ENCODE measurements around the gene HIPK3.

DNA sequence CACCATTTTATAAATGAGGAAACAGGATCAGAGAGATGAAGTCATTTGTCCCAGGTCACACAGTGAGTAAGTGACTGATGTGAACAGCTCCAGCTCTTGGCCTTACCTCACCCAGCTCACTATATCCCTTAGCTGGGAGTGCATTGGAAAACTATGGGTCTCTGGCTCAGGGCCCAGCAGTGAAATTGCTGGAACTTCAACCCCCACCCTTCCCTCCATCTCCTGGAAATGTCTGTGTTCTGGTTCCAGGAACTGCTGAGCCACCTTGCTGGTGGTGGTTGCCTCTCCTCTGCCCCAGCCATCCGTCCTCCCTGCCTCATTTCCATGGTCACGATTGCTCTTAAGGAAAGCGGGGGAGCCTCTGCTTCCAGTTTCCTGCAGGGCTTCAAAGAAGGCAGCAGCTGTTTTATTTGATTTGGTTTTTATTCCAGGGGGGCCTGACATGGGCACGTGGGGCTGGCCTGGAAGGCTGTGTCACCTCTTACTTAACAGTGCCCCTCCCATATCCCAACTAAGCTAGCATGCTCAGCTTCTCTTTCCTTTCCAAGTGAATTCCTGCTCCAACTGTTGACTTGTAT lies 49.7 kb upstream of the HIPK3 start:
- TF ChIP-seq, protein P1, sequence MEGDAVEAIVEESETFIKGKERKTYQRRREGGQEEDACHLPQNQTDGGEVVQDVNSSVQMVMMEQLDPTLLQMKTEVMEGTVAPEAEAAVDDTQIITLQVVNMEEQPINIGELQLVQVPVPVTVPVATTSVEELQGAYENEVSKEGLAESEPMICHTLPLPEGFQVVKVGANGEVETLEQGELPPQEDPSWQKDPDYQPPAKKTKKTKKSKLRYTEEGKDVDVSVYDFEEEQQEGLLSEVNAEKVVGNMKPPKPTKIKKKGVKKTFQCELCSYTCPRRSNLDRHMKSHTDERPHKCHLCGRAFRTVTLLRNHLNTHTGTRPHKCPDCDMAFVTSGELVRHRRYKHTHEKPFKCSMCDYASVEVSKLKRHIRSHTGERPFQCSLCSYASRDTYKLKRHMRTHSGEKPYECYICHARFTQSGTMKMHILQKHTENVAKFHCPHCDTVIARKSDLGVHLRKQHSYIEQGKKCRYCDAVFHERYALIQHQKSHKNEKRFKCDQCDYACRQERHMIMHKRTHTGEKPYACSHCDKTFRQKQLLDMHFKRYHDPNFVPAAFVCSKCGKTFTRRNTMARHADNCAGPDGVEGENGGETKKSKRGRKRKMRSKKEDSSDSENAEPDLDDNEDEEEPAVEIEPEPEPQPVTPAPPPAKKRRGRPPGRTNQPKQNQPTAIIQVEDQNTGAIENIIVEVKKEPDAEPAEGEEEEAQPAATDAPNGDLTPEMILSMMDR (IDR thresholded peaks at IDR 0.05; ENCODE audit: low read depth, low read length) = no peak
- TF ChIP-seq POLR2A (IDR thresholded peaks at IDR 0.05; ENCODE audit: extremely low read depth, insufficient read length) = no peak
- TF ChIP-seq, protein P2, sequence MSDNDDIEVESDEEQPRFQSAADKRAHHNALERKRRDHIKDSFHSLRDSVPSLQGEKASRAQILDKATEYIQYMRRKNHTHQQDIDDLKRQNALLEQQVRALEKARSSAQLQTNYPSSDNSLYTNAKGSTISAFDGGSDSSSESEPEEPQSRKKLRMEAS (IDR thresholded peaks at IDR 0.05; ENCODE audit: low read depth, low read length) = no peak

Measured in NB4 (cell line).